Naive thymus-derived CD4-positive, alpha-beta T cell (primary cell): ENCODE measurements around the gene GJC1. TPM values are rescaled to one million over a fixed set of nuclear protein-coding genes. Genes with fewer than 3 reads are reported as not detected.
A peak's percentile ranks its signal among the peaks of the same experiment; 100 is the strongest.

Source experiments
- ATAC-seq: fragments of 150-1000 bp; cut with Tn5 transposase; 2 replicates; pipeline ENCODE4 v1.10.0; 2021; ENCODE audit warnings: mild to moderate bottlenecking, moderate library complexity
- CTCF ChIA-PET: fragments of 350-600 bp; sonication (Branson Sonifier 250); formaldehyde crosslinking; loops from one replicate; lab custom pipeline; 2021; ENCODE audit warnings: antibody characterized with exemption; lab: Charles Lee
- POLR2A ChIA-PET: fragments of 350-600 bp; sonication (Branson Sonifier 250); formaldehyde crosslinking; loops from one replicate; lab custom pipeline; 2021; ENCODE audit warnings: antibody characterized with exemption, inconsistent platforms; lab: Charles Lee
- DNase-seq, 9 donors: peaks; one replicate each; pipeline versions ENCODE4 v3.0.0 to v3.0.0-alpha.2; 2020 to 2022; ENCODE audit warnings: mixed read lengths in 1 of 9
- H3K27ac ChIP-seq: one replicate; pipeline ENCODE4 v1.7.0; 2013; ENCODE audit warnings: mild to moderate bottlenecking, low read depth, low read length, moderate library complexity
- H3K27me3 ChIP-seq, 2 donors: one replicate each; pipeline ENCODE4 v1.7.0; 2013; ENCODE audit warnings: low read length in 2 of 2, mild to moderate bottlenecking in 2 of 2, moderate library complexity in 2 of 2; ENCODE audit not compliant: control insufficient read depth in 2 of 2, insufficient read depth in 2 of 2
- H3K36me3 ChIP-seq, 3 experiments: 1 replicate in 2 of 3; 2 replicates in 1 of 3; pipeline ENCODE4 v1.7.0; 2013; ENCODE audit warnings: low read length in 3 of 3, mild to moderate bottlenecking in 3 of 3, moderate library complexity in 1 of 3; ENCODE audit not compliant: insufficient read depth in 3 of 3, control insufficient read depth in 2 of 3
- H3K4me1 ChIP-seq, 2 donors: one replicate each; pipeline ENCODE4 v1.7.0; 2013; ENCODE audit warnings: low read length in 2 of 2, mild to moderate bottlenecking in 2 of 2, moderate library complexity in 1 of 2; ENCODE audit not compliant: control insufficient read depth in 2 of 2, insufficient read depth in 2 of 2
- H3K4me3 ChIP-seq: 2 replicates; pipeline ENCODE4 v1.7.0; 2013; ENCODE audit warnings: mild to moderate bottlenecking, low read length
- H3K9me3 ChIP-seq, 3 experiments: 1 replicate in 2 of 3; 2 replicates in 1 of 3; pipeline ENCODE4 v1.7.0; 2013; ENCODE audit warnings: low read length in 3 of 3; ENCODE audit not compliant: control insufficient read depth in 2 of 3
- H3K27ac Mint-ChIP-seq, 9 donors: one replicate each; pipeline ENCODE4 v1.8.0; 2020 to 2022; ENCODE audit warnings: mixed read lengths in 9 of 9, mild to moderate bottlenecking in 8 of 9, moderate library complexity in 5 of 9, inconsistent platforms in 2 of 9
- H3K27me3 Mint-ChIP-seq, 5 donors: one replicate each; pipeline ENCODE4 v1.8.0; 2021 to 2022; ENCODE audit warnings: mixed read lengths in 5 of 5, mild to moderate bottlenecking in 1 of 5
- H3K36me3 Mint-ChIP-seq, 5 donors: one replicate each; pipeline ENCODE4 v1.8.0; 2020 to 2022; ENCODE audit warnings: mixed read lengths in 5 of 5, mild to moderate bottlenecking in 3 of 5, inconsistent platforms in 1 of 5
- H3K4me1 Mint-ChIP-seq, 7 donors: one replicate each; pipeline ENCODE4 v1.8.0; 2020 to 2022; ENCODE audit warnings: mixed read lengths in 7 of 7, mild to moderate bottlenecking in 3 of 7, inconsistent platforms in 1 of 7
- H3K4me3 Mint-ChIP-seq, 10 donors: one replicate each; pipeline ENCODE4 v1.8.0; 2020 to 2022; ENCODE audit warnings: mild to moderate bottlenecking in 10 of 10, mixed read lengths in 10 of 10, moderate library complexity in 6 of 10, inconsistent platforms in 2 of 10
- H3K9me3 Mint-ChIP-seq, 11 donors: one replicate each; pipeline ENCODE4 v1.8.0; 2020 to 2022; ENCODE audit warnings: mixed read lengths in 11 of 11, mild to moderate bottlenecking in 4 of 11, inconsistent platforms in 1 of 11, moderate library complexity in 1 of 11
- intact Hi-C, 2 donors: fragments of 100-400 bp; cut with micrococcal nuclease; formaldehyde crosslinking; loops; one replicate each; pipeline ENCODE4 v1.15.1; 2023
- polyA plus RNA-seq, 2 donors: library from polyadenylated mRNA; unstranded; fragments of 300-500 nt; fragmentation: Illumina TruSeq; gene quantifications; one replicate each; pipeline ENCODE4 v1.2.3, GENCODE V29; 2021
- total RNA-seq, 6 experiments: library from RNA in 5 of 6; stranded (reverse) in 5 of 6; gene quantifications; 1 replicate in 5 of 6; 2 replicates in 1 of 6; pipeline ENCODE4 v1.2.3 and lab custom pipeline; 2021 to 2026

GJC1 gene
- total and polyA plus RNA-seq, 7 experiments from 2014 or later = 0.20 to 1.4 TPM; not detected in 5

DNA sequence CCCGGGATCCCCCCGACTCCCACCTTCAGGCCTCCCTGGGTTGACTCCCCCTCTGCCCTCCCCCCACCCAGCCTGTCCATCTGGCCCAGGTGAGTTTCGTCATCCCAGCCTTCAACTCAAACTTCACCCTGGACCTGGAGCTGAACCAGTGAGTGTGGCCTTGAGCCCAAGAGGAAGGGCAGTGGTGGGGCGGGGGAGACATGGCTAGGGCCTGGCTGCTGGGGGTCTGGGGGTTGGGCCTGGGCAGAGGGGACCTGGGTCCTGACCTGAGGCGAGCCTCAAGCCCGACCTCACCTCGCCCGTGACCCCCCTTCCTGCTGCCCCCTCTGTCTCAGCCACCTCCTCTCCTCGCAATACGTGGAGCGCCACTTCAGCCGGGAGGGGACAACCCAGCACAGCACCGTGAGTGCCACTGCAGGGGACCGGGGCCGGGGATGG lies 60.4 kb downstream of the GJC1 start:
- no peak for DNase-seq
- ChIA-PET CTCF (interaction anchor here (0.6 to 1.3 kb wide), 2 partner anchors 10 to 32 kb away, joined by 3 to 4 read pairs; no protein-coding TSS in a partner anchor), POLR2A (no interaction called here)
- Mint-ChIP-seq H3K4me1 (peaks cover 0 to 9% (median 0%) of the 10 kb centered on the region in 7 donors), H3K9me3 (no peaks in the 10 kb centered on the region), H3K36me3 (no peaks in the 10 kb centered on the region), H3K4me3 (no peak overlapping the region), H3K27me3 (peaks cover 0 to 15% (median 11%) of the 10 kb centered on the region in 5 donors), H3K27ac (no peak overlapping the region)
- intact Hi-C loops = loop anchor here in 1 of 2 donors (10.0 kb wide), 1 partner anchor 545 kb away; the partner anchor contains the start of gene MAP3K14
- no peaks in the 10 kb centered on the region for H3K36me3 ChIP-seq
- no peaks in the 10 kb centered on the region for H3K27me3 ChIP-seq
- no peaks in the 10 kb centered on the region for H3K9me3 ChIP-seq
- H3K27ac ChIP-seq = no peak overlapping the region
- ATAC-seq = no peak
- no peak overlapping the region for H3K4me3 ChIP-seq
- no peaks in the 10 kb centered on the region for H3K4me1 ChIP-seq

DNA sequence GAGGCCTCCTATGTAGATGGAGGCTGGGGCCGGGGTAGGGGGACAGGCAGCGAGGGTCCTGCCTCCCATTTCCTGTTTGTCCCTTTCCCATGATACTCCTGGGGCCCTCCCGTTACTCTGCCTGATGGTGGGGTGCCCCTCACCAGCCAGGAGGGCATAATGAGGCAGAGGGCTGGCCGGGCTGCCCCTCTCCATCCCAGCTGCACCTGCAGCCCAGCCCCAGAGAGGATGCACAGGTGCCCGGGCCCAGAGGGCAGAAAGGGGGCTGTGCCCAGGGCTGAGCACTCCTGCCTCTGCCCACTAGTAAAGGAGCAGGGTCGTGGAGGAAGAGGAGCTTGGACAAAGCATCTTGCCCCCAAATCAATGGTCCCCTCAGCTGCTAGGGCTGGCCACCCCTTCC lies 60.9 kb downstream of the GJC1 start:
- Histone ChIP-seq H3K4me3 (no peak overlapping the region), H3K27me3 (no peaks in the 10 kb centered on the region), H3K36me3 (no peaks in the 10 kb centered on the region), H3K27ac (no peak overlapping the region), H3K4me1 (no peaks in the 10 kb centered on the region), H3K9me3 (no peaks in the 10 kb centered on the region)
- DNase-seq = no peak
- H3K4me3 Mint-ChIP-seq = no peak overlapping the region
- no peaks in the 10 kb centered on the region for H3K36me3 Mint-ChIP-seq
- H3K27me3 Mint-ChIP-seq = peaks cover 0 to 16% (median 11%) of the 10 kb centered on the region in 5 donors
- no peak for ATAC-seq
- H3K27ac Mint-ChIP-seq = no peak overlapping the region
- no peaks in the 10 kb centered on the region for H3K9me3 Mint-ChIP-seq
- intact Hi-C loops = no loop called here
- ChIA-PET CTCF (interaction anchor here (1.3 kb wide), 1 partner anchor 10 kb away, joined by 4 read pairs; no protein-coding TSS in a partner anchor), POLR2A (no interaction called here)
- peaks cover 0 to 9% (median 0%) of the 10 kb centered on the region in 7 donors for H3K4me1 Mint-ChIP-seq

DNA sequence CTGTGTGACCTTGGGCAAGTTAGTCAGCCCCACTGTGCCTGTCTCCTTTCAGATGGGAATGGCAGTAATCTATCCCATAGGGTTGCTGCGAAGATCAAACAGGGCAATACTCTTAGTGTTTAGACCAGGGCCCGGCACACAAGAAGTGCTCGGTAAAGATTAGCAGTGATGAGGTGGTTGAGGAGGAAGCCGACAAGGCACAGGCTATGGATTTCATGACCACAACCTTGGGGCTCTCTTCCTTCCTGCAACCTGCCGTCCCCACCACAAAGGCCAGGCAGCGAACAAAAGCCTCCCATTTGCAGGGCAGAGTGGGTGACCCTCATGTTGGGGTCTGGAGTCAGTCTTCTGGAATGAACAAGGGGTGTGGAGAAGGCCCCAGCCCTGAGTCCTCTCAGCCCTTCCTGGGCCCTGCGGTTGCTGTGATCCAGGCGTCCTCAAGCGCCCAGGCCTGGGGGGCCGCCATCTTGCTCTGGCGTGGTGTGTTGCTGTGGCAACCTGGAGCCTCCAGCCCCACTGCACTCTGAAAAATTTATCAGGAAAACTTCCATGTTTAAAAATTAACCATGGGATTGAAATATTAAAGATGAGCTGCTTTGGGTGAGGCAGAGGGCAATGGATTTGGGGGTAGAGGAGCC lies 61.5 kb downstream of the GJC1 start:
- intact Hi-C loops = no loop called here
- H3K27ac Mint-ChIP-seq = no peak overlapping the region
- no peak overlapping the region for H3K27ac ChIP-seq
- no peaks in the 10 kb centered on the region for H3K36me3 ChIP-seq
- H3K27me3 Mint-ChIP-seq = peaks cover 0 to 22% (median 11%) of the 10 kb centered on the region in 5 donors
- H3K4me1 Mint-ChIP-seq = peaks cover 0 to 9% (median 0%) of the 10 kb centered on the region in 7 donors
- H3K9me3 ChIP-seq = no peaks in the 10 kb centered on the region
- H3K36me3 Mint-ChIP-seq = no peaks in the 10 kb centered on the region
- ATAC-seq (no peak), DNase-seq (no peak)
- no peaks in the 10 kb centered on the region for H3K27me3 ChIP-seq
- peak overlapping the region in 1 of 10 donors; percentile 17 for H3K4me3 Mint-ChIP-seq
- no peaks in the 10 kb centered on the region for H3K9me3 Mint-ChIP-seq
- ChIA-PET CTCF (interaction anchor here (0.5 kb wide), 1 partner anchor 179 kb away, joined by 5 read pairs; no protein-coding TSS in a partner anchor), POLR2A (no interaction called here)
- H3K4me3 ChIP-seq = no peak overlapping the region
- H3K4me1 ChIP-seq = no peaks in the 10 kb centered on the region

DNA sequence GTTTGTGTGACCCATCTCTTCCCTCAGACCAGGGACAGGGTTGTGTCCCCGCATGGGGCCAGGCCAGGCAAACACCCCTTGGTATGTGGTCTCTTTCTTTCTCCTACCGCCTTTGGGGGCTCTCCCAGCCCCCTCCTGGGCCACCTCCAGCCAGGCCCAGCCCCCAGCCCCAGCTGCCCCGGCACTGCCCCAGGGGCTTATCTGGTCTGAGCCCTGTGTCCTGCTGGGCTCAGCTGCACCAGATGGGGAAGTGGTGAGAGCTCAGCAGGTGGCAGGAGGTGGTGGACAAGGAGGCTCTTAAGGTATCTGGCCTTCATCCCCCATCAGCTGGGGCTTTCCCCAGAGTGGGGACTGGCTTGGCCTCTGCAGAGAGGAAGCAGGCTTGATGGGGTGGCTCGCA lies 62.6 kb downstream of the GJC1 start:
- peak; percentile 35 for ATAC-seq

DNA sequence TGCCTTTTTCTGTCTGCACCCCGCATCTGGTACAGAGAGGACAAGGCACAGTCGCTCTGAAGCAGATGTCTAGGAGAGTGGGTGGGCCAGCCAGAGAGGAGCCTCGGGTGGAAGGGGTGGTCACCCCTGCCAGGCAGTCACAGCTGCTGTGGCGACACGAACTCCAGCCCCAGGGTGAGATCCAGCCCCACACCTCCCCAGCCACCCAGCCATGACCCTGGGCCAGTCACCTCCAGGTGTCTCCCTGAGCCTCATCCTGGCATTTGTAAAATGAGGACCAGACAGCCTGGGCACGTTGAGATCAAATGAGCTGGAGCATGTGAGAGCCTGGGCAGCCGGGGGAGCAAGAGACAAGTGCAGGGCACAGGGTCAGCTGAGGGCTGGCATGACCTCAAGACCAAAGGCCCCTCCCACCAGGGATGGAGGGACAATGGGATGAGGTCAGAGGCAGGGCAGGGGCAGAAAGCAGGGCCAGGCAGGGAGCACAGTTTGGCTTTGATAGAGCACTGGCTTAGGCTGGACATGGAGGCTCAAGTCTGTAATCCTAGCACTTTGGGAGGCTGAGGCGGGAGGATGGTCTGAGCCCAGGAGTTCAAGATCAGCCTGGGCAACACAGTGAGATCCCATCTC lies 63.6 kb downstream of the GJC1 start:
- H3K4me1 Mint-ChIP-seq = peaks cover 0 to 9% (median 0%) of the 10 kb centered on the region in 7 donors
- H3K9me3 Mint-ChIP-seq = no peaks in the 10 kb centered on the region
- CTCF ChIA-PET = no interaction called here

More for the DNA sequence above, 62.6 kb downstream of the GJC1 start:
- Histone ChIP-seq H3K4me3 (no peak overlapping the region), H3K36me3 (no peaks in the 10 kb centered on the region), H3K9me3 (no peaks in the 10 kb centered on the region), H3K27ac (no peak overlapping the region), H3K27me3 (no peaks in the 10 kb centered on the region), H3K4me1 (no peaks in the 10 kb centered on the region)
- Mint-ChIP-seq H3K4me1 (peaks cover 0 to 9% (median 0%) of the 10 kb centered on the region in 7 donors), H3K9me3 (no peaks in the 10 kb centered on the region), H3K27me3 (peaks cover 0 to 26% (median 9%) of the 10 kb centered on the region in 5 donors), H3K4me3 (no peak overlapping the region), H3K36me3 (no peaks in the 10 kb centered on the region), H3K27ac (no peak overlapping the region)
- CTCF ChIA-PET = no interaction called here
- POLR2A ChIA-PET = no interaction called here
- no peak for DNase-seq
- intact Hi-C loops = no loop called here

DNA sequence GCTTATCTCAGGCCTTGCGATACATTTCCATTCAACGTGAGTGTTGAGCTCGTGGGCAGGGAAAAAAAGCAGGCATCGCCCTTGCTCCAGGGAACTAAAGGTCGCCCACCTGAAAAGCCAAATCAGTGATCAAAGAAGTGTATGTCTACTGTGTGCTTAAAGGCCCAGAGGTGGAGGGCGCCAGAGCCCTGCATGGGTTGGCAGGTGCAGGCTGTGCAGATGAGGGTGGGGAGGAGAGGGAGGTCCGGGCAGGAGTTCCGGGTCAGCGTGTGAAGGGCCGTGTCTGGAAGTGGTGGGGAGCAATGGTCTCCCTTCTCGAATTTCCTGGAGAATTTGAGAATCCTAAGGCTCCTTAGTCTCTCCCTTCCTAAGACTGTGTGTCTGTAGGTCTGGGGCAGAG lies 64.1 kb downstream of the GJC1 start:
- Histone ChIP-seq H3K4me3 (no peak overlapping the region), H3K9me3 (no peaks in the 10 kb centered on the region), H3K36me3 (no peaks in the 10 kb centered on the region), H3K4me1 (no peaks in the 10 kb centered on the region), H3K27ac (no peak overlapping the region), H3K27me3 (no peaks in the 10 kb centered on the region)
- no peak for DNase-seq
- ChIA-PET CTCF (no interaction called here), POLR2A (no interaction called here)
- peaks cover 0 to 9% (median 0%) of the 10 kb centered on the region in 7 donors for H3K4me1 Mint-ChIP-seq
- H3K9me3 Mint-ChIP-seq = no peaks in the 10 kb centered on the region
- no peaks in the 10 kb centered on the region for H3K36me3 Mint-ChIP-seq
- H3K27ac Mint-ChIP-seq = no peak overlapping the region
- no peak for ATAC-seq
- H3K27me3 Mint-ChIP-seq = peaks cover 6 to 38% (median 15%) of the 10 kb centered on the region in 5 donors
- no peak overlapping the region for H3K4me3 Mint-ChIP-seq
- intact Hi-C loops = no loop called here

More for the DNA sequence above, 63.6 kb downstream of the GJC1 start:
- DNase-seq = no peak
- Mint-ChIP-seq H3K27ac (no peak overlapping the region), H3K27me3 (peaks cover under 1 to 32% (median 10%) of the 10 kb centered on the region in 5 donors), H3K36me3 (no peaks in the 10 kb centered on the region), H3K4me3 (no peak overlapping the region)
- no peaks in the 10 kb centered on the region for H3K9me3 ChIP-seq
- POLR2A ChIA-PET = no interaction called here
- no peak overlapping the region for H3K27ac ChIP-seq
- H3K4me1 ChIP-seq = no peaks in the 10 kb centered on the region
- no peak for ATAC-seq
- H3K27me3 ChIP-seq = no peaks in the 10 kb centered on the region
- no peak overlapping the region for H3K4me3 ChIP-seq
- H3K36me3 ChIP-seq = no peaks in the 10 kb centered on the region
- intact Hi-C loops = no loop called here
